ENCODE data around the gene CARD14.

The CARD14 gene

DNA sequence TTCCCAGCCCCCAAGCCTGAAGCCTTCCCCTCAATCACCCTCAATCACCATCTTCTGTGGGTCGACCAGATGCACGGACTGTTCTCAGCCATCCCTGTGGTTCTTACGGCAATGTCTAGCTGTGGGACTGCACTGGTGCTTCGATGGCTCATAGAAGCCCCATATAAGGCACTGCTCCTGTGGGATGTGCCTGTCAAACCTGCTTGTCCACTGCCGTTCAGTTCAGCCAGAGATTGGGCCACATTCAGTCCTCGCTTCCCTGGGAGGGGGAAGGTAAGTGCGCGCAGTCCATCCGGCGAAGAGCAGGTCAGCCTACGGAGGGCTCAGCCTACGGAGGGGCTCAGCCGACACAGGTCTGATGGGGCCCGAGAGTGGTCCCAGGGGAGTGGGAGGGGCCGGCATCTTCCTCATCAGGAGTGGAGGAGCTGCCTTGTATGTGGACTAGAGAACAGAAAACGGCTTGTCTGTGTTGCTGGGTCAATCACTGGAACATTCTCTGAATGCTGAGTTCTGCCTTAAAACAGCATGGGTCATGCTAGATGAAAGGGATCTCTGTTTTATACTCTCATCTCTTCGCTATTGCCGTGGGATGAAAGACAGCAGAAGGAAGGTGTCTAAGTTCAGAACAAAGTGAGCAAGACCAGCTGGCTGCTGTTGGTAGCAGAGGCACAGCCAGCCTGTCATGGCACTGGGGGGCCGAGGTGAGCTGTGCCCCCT, at the start of gene CARD14:
Gene CARD14 (plus strand): TSS at position 247 of the 717 bp plus-strand sequence. CDS start 11,409 bp downstream, outside the sequence.
- no peak for DNase-seq (ENCODE audit: low spot score)

DNA sequence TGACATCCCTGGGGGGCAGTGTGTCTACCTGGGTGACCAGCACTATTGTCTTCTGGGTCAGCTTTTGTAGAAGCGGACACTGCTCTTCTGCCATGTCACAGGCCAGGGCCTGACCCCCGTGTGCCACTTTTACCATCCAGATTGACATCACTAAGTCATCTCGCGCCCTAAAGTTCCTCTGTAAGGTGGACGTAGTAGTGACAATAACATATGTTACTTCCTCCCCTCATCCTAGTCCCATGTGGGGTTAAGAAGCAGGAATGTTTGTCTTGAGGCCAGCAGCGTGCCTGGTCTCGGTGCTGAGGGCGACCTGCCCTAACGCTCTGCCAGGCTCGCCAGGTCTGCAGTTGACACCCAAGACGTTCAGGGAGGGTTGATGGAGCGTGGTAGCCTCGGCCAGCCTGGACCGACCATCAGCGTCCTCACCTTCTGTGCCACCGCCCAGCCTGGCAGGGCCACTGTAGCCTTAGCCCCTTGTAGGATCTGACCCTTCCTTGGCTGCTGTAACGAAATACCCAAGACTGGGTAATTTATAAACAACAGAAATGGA, 47.7 kb upstream of the CARD14 start:
- DNase-seq (ENCODE audit: low spot score): no peak

DNA sequence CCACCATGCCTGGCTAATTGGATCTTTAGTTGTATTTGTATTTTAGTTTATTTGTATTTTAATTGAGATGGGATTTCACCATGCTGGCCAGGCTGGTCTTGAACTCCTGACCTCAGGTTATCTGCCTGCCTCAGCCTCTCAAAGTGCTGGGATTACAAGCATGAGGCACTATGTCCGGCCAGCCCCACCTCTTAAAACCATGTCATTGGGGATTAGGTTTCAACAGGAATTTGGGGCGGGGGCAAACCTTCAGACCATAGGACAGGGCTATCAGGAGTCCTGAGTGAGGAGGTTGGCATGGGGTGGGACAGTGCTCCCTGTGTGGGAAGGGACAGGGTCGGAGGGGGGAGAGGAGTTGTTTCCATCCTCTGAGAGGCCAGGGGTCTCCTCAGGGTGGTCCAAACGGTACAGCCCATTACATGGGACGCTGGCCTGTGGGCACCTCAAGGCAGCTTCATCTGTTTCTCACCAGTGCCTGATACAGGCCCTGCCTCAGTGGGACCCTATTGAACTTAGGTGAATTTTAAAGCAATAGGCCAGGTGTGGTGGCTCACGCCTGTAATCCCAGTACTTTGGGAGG, 46.8 kb upstream of the CARD14 start:
- no peak for DNase-seq (ENCODE audit: low spot score)

DNA sequence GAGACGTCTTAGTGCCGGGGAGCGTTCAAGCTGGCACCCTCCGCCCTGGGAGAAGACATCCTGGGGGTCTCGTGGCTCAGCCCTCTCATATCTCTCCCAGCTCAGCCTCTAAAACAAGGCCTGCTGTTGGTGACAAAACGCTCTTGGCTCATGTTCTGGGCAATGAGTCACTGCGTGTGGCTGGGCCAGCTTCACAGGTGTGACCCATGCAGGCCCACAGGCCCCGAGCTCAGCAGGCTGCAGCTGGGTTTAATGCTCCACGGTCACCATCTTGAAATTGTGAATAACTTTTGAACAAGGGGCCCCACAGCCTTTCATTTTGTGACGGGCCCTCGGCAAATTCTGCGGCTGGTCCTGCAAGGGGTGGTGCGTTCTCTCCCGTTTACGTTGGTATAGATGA, 46.0 kb upstream of the CARD14 start:
- no peak for DNase-seq (ENCODE audit: low spot score)

DNA sequence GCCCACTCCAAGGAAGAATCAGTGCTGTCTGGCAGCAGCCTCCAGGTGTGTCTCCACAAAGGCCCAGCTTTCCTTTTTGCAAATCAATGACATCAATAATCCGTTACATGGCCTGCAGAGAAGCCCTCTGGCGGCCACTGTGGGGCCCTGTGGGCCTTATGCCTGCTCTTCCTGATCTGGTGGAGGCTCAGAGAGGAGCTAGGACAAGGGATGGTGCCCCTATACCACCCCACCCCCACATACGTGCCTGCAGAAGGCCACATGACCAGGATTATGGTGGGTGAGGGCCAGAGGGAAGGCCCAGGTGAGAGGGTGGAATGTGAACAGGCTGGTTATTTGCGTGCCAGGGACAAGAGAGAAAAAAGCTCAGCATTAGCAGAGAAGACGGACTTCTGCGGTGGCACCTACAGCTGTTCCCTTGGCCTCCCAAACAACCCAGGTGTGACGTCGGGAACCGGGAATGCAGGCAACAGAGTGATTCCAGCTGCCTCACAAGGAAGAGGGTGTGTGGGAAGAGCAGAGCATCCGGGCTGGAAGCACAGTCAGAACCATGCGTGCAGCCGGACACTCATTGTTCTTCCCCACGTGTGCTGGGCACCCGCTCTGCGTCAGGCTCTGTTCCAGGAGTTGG, 45.4 kb upstream of the CARD14 start:
- peak; percentile 57 for DNase-seq (ENCODE audit: low spot score)

DNA sequence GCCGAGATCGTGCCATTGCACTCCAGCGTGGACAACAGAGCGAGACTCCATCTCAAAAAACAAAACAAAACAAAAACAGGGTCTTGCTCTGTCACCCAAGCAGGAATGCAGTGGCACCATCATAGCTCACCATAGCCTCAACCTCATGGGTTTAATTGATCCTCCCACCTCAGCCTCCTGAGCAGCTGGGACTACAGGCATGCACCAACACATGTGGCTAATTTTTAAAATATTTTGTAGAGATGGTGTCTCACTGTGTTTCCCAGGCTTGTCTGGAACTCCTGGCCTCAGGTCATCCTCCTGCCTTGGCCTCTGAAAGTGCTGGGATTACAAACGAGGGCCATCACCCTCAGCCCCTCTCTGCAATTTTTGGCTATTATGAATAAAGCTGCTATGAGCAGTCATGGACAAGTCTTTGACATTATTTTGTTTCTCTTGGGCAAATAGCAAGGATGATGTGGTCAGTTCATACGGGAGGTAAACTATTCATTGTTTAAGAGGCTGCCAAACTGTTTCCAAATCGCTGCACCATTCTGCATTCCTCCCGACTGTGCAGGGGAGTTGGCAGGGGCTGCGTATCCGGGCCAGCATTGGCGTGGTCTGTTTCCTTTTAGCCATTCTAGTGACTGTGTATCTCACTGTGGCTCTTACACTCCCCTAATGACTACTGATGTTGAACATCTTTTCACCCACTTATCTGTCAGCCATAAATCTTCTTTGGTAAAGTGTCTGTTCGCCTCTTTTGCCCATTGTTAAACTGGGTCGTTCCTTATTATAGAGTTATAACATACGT, 44.0 kb upstream of the CARD14 start:
- DNase-seq (ENCODE audit: low spot score): no peak

DNA sequence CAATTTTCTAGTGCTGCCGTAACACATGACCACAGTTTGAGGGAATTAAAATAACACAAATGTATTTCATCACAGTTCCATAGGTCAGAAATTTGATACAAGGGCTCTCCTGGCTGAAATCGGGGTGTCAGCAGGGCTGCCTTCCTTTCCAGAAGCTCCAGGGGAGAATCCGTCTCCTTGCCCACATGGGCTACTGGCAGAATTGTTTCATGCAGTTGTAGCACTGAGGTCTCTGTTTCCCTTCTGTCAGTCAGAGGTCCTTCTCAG, 43.4 kb upstream of the CARD14 start:
- DNase-seq (ENCODE audit: low spot score): no peak

DNA sequence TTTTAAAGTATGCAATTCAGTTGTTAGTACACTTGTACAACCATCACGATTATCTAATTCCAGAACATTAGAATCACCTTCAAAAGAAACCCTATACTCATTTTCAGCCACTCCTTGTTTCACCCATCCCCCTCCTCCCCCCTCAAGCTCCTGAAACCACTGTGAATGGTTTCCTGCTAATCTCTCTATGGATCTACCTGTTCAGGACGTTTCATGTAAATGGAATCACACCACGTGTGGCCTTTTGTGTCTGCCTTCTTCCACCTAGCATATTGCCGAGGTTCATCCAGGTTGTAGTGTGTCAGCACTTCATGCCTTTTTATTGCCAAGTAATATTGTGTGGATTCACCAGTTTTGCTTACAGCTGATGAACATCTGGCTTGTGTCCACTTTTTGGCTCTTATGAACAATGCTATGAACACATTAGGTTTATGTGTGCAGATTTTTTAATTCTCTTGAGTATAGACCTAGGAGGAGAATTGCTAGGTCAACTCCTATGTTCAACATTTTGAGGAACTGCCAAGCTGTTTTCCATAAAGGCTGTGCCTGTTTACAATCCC, 40.7 kb upstream of the CARD14 start:
- no peak for DNase-seq (ENCODE audit: low spot score)

DNA sequence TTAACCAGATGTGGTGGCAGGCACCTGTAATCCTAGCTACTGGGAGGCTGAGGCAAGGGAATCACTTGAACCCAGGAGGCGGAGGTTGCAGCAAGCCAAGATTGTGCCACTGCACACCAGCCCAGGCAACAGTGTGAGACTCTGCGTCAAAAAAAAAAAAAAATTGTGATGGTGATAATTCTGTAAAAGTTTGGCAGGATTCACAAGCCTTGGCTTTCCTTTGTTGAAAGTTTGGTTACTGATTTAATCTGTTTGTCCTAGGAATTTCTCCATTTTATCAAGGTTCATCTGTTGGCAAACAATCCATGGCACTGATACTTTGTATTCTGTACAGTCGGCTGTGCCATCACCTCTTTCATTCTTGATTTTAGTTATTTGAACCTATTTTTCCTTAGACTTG, 38.8 kb upstream of the CARD14 start:
- no peak for DNase-seq (ENCODE audit: low spot score)

DNA sequence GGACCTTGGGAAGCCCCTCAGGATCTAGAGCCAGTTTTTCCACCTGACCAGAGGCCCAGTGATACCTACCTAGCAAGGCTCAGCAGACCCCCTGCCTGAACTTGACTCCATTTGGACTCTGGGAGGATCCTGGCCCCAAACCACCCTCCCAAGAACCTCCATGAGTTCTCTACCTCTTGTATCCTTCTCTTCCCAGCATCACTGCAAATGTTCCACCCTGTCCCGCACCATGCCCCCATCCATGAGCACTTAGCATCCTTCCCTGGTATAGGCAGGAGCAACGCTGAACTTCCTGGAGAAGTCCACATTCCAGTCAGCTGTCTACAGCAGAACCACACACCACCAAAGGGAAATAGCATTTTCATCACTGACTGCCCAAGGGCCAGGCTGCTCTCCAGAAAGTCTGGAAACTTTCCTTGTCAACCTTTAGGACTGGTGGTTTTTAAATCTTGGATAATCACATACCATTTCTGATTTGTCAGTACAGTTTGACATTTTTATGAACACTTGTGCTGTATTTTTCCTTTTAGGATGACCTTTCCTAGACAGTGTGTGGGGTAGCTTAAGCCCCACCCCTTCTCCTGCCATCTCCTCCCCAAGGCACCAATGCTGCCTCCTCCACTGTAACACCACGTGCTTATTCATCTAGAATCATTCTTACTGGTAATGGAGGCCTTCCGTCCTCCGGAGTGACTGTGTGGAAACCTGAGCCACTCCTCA, 36.8 kb upstream of the CARD14 start:
- DNase-seq (ENCODE audit: low spot score): no peak

DNA sequence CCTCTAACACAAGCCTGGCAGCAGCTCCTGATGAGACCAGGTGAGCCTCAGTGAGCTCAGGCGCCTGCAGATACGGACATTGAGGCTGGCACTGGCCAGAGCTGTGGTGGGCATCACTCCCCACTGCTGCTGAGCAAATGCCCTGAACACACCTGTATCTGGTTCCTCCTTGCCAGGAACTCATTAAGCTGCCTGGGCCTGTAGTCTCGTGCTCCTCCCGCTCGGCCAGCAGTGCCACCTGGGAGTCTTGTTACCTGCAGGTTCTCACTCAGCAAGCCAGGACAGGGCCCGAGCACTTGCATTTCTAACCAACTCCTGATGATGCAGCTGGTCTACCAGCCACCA, 36.2 kb upstream of the CARD14 start:
- DNase-seq (ENCODE audit: low spot score): no peak

DNA sequence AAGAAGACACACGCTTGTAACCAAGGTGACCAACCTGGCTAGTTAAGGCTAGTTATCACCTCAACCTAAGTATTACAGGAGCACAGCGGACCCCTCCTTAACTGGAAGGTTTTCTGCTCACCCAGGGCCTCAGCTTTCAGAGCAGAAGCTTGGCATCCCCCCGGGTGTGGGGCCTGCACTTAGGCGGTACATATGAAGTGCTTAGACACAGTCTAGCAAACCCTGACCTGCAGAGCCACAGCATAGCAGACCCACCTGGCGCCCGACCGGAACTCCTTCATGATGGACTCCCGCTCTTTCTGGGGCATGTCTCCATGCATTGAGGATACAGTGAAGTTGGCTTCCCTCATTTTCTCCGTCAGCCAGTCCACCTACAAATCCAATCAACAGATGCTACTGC, 32.7 kb upstream of the CARD14 start:
- no peak for DNase-seq (ENCODE audit: low spot score)

DNA sequence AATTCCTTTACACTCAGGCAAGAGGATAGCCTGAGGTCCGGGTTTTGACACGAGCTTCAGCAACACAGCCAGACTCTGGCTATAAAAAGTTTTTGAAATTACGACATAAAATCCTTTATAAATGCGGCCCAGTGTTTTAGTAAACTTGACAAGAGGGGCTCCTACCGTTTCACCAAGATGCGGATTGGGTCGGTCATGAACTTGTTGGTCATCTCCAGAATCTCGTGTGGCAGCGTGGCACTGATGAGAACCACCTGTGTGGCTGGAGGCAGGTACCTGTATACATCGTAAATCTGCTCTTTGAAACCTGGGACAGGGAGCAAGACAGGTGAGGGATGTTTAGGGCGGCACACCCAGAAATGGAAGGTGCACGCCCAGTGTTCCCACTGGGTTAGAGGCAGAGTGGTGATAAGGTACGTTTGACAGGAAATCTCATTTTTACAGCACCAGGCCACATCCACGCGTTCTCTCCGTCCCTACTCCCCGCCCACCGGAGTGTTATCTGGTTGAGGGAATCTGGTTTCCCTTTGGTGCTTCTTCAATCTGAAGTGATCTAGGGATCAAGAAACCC, 30.9 kb upstream of the CARD14 start:
- no peak for DNase-seq (ENCODE audit: low spot score)

DNA sequence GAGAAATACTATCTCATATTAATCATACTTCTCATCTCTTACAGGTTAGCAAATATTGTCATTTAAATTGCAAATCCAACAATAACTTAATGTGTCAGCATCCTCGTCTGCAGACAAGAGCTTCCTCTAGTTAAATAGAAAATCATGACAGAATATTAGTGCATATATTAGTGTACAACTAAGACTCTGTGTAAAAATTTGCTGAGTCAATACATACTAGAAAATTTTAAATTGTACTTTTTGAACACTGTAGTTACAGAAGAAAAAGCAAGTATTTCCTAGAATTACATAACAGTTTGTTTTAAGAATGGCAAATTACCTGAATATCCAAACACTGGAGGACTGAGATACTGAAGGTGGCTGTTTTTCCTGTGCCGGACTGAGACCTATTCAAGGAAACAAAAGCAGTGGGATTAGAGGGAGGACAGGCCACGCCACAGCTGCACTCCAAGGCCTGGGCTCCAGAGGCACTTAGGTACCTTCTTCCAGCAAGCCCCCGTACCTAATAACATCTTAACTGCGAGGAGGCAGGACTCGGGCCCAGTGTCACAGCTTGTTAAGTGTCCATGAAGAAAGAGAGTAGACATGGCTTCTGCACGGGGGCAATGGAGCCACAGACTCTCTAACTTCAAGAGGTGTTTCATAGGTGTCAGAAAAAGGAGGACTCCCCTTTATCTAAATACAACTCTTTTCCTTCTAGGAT, 28.2 kb upstream of the CARD14 start:
- DNase-seq (ENCODE audit: low spot score): no peak

DNA sequence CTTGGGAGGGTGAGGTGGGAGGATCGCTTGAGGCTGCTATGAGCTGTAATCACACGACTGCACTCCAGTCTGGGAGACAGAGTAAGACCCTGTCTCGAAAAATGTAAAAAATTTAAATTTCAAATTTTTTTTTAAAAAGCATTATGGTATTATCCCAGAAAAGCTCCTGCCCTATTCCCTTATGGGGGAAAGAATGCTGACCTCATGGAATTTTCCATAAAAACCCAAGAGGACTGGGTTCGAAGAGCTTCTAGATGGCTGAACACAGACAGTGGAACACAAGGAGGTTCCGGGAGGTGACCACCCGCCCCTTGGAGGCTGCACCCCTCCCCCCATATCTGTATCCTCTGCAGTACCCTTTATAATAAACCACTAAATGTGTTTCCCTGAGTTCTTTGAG, 26.9 kb upstream of the CARD14 start:
- no peak for DNase-seq (ENCODE audit: low spot score)

DNA sequence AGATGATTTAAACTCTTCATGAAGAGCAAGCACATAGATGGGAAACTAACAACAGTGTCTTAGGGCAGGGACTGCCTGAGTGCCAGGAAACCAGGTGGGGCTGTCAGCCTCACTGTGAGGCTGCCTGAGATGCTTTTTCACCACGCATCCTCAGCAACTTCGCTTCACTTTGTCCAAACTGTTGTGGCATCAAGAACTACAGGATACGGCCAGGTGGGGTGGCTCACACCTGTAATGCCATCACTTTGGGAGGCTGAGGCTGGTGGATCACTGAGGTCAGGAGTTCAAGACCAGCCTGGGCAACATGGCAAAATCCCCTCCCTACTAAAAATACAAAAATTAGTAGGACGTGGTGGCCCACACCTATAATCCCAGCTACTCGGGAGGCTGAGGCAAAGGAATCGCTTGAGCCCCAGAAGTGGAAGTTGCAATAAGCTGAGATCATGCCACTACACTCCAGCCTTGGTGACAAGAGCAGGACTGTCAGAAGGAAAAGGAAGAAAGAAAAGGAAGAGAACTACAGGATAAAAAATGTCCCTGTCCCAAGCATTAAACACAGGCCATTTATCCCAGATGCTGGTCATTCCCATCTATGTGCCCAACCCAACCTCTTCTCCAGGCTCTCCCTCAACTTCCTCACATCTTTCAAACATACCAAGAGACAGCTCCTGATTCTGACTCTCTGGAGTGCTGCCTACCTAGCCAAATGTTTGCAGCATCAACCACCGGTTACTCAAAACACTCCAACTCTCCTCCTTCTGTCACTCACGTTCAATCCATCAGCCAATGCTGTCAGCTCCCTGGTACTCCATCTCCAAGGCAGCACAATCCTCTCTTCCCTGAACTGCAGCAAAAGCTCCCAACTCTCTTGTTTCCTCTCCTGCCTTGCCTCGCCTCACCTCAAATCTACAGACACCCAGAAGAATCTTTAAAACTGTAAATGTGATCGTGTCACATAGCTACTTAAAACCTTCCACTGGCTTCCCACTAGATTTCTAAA, 24.5 kb upstream of the CARD14 start:
- DNase-seq (ENCODE audit: low spot score): no peak

DNA sequence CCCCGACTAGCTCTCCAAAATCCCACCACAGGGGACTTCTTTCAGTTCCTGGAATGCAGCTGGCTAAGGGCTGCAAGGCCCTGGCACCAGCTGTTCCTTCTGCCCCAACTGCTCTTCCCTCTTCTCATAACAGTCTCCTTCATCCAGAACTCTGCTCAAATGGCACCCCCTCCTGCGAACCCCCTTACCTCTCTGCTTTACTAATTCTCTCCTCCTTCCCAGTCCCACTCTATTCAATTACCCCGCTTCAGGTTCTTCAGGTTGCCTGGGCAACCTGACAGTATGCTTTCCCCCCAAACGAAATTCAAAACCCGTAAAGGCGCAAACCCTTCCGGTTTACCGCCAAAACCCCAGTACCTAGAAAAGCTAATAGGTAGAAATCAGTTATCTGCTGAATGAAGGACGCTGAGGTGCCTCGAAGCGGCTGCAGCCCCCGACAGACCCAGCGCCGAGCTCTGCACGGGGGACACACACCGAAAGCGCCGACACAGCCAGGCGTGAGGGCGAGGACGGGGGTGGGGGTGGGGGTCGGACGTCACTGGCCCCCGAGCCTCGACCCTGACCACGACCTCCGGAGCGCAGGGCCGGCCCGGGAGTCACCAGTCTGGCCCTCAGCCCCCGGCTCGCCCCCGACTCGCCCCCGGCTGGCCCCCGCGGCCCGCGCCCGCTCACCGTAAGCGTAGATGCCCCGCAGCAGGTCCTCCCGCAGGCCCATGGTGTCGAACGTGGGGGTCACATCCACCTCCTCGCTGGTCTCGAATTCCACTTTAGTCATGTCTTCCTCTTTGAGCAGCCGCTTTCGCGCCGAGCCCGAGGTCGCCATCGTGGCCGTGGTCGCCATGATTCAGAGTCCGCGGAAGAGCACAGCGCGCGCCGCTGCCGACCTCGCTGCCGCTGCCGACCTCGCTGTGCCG, 23.5 kb upstream of the CARD14 start:
- peak; percentile 50 for DNase-seq (ENCODE audit: low spot score)

DNA sequence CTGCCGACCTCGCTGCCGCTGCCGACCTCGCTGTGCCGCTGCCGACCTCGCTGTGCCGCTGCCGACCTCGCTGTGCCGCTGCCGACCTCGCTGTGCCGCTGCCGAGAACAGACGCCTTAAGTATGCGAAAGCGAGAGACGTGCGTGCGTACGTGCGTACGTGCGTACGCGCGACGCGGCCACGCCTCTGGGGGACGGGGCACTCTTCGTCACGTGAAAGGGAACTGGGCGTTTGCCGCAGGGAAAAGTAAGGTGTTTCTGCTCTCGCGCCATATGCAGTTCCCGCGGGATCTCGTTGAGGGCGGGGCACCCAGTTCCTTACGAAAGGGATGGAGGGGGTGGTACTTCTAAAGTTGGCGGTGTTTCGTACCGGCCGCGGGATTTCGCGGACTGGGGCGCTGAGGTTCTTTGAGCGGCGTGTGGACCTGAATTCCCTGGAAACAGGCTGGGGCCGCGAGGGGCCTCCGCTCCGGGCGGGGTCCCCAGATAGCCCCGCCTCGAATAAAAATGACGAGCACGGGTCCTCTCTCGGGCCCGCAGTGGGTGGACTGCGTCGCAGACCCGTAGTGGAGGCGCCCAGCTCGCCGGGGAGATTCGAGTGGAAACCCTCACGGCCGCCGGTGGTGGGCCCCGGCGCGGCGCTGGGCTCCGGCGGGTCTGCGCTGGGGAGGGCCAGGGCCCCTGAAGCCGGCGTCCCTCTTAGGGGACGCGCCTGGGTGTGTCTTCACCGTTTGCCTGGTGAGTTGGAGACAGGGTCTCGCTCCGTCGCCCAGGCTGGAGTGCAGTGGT, 22.6 kb upstream of the CARD14 start, which contains the start of gene EIF4A3:
Gene EIF4A3 (minus strand): TSS at position 94 of the 788 bp plus-strand sequence. CDS start 167 bp downstream, outside the sequence.
- DNase-seq (ENCODE audit: low spot score): peak; percentile 99

Data from NAMALWA (cell line).